SK-N-SH treated with all-trans-retinoic acid at 6 μM for 48 hours (cell line): ENCODE data around the gene SGK2.

ENCODE experiments used
- ATAC-seq: fragments of 200-7000 bp; cut with Tn5 transposase; 3 replicates; pipeline ENCODE4 v1.9.1; 2020; ENCODE audit warnings: mild to moderate bottlenecking, moderate library complexity
- ARNTL ChIP-seq: fragments of 450-650 bp; formaldehyde crosslinking; IDR thresholded peaks from 2 replicates; pipeline ENCODE4 v1.5.0; 2020; ENCODE audit warnings: low read depth, mild to moderate bottlenecking, moderate library complexity, borderline replicate concordance
- BACH2 ChIP-seq: fragments of 250-450 bp; sonication (Bioruptor Pico); IDR thresholded peaks from 2 replicates; pipeline ENCODE4 v1.9.0; 2021; ENCODE audit warnings: mild to moderate bottlenecking, borderline replicate concordance
- CREB5 ChIP-seq: fragments of 250-450 bp; sonication (Bioruptor Pico); IDR thresholded peaks from 2 replicates; pipeline ENCODE4 v1.5.1; 2020; ENCODE audit warnings: low read depth, mild to moderate bottlenecking, moderate library complexity
- CSDC2 ChIP-seq: fragments of 250-450 bp; sonication (Bioruptor Pico); IDR thresholded peaks from 2 replicates; pipeline ENCODE4 v1.5.0; 2020; ENCODE audit warnings: mild to moderate bottlenecking, moderate library complexity
- CSRNP3 ChIP-seq: fragments of 250-450 bp; sonication (Bioruptor Pico); IDR thresholded peaks from 2 replicates; pipeline ENCODE4 v1.5.1; 2021; ENCODE audit warnings: mild to moderate bottlenecking, moderate library complexity
- ESRRG ChIP-seq: fragments of 250-450 bp; sonication (Bioruptor Pico); IDR thresholded peaks from 2 replicates; pipeline ENCODE4 v1.6.1; 2021; ENCODE audit warnings: mild to moderate bottlenecking
- GLIS3 ChIP-seq: fragments of 250-450 bp; sonication (Bioruptor Pico); IDR thresholded peaks from 2 replicates; pipeline ENCODE4 v1.5.0; 2020; ENCODE audit warnings: mild to moderate bottlenecking, moderate library complexity
- ISL1 ChIP-seq: fragments of 250-450 bp; sonication (Bioruptor Pico); IDR thresholded peaks from 2 replicates; pipeline ENCODE4 v2.1.2; 2022; ENCODE audit warnings: mild to moderate bottlenecking, moderate library complexity
- OSR1 ChIP-seq: fragments of 250-450 bp; sonication (Bioruptor Pico); IDR thresholded peaks from 2 replicates; pipeline ENCODE4 v1.8.0; 2022; ENCODE audit warnings: moderate library complexity, mild to moderate bottlenecking, inconsistent platforms
- PATZ1 ChIP-seq: fragments of 250-450 bp; sonication (Bioruptor Pico); IDR thresholded peaks from 2 replicates; pipeline ENCODE4 v1.8.0; 2020; ENCODE audit warnings: mild to moderate bottlenecking, moderate library complexity, borderline replicate concordance
- POU6F1 ChIP-seq: fragments of 250-450 bp; sonication (Bioruptor Pico); IDR thresholded peaks from 2 replicates; pipeline ENCODE4 v1.8.0; 2021; ENCODE audit warnings: low read depth, mild to moderate bottlenecking, moderate library complexity, borderline replicate concordance
- PPARA ChIP-seq: fragments of 250-450 bp; sonication (Bioruptor Pico); IDR thresholded peaks from 2 replicates; pipeline ENCODE4 v1.5.0; 2020; ENCODE audit warnings: mild to moderate bottlenecking, borderline replicate concordance
- RARB ChIP-seq: fragments of 250-450 bp; sonication (Bioruptor Pico); IDR thresholded peaks from 2 replicates; pipeline ENCODE4 v1.8.0; 2021; ENCODE audit warnings: mild to moderate bottlenecking, moderate library complexity
- TCF4 ChIP-seq: fragments of 250-450 bp; sonication (Bioruptor Pico); IDR thresholded peaks from 2 replicates; pipeline ENCODE4 v1.8.0; 2021; ENCODE audit warnings: mild to moderate bottlenecking, moderate library complexity, borderline replicate concordance
- TOX ChIP-seq: fragments of 250-450 bp; sonication (Bioruptor Pico); IDR thresholded peaks from 2 replicates; pipeline ENCODE4 v1.8.0; 2021; ENCODE audit warnings: mild to moderate bottlenecking, moderate library complexity, borderline replicate concordance
- TSHZ2 ChIP-seq: fragments of 250-450 bp; sonication (Bioruptor Pico); IDR thresholded peaks from 2 replicates; pipeline ENCODE4 v1.5.0; 2020; ENCODE audit warnings: mild to moderate bottlenecking, moderate library complexity
- ZC3H10 ChIP-seq: fragments of 250-450 bp; sonication (Bioruptor Pico); IDR thresholded peaks from 2 replicates; pipeline ENCODE4 v1.5.1; 2021; ENCODE audit warnings: mild to moderate bottlenecking, moderate library complexity
- ZFP30 ChIP-seq: fragments of 450-650 bp; formaldehyde crosslinking; IDR thresholded peaks from 2 replicates; pipeline ENCODE4 v1.5.0; 2022; ENCODE audit warnings: mild to moderate bottlenecking, moderate library complexity
- ZNF565 ChIP-seq: fragments of 450-650 bp; formaldehyde crosslinking; conservative IDR thresholded peaks from 2 replicates; pipeline ENCODE4 v1.5.0; 2020; ENCODE audit warnings: low read depth, mild to moderate bottlenecking, moderate library complexity
- ZNF70 ChIP-seq: fragments of 450-650 bp; formaldehyde crosslinking; IDR thresholded peaks from 2 replicates; pipeline ENCODE4 v1.5.0; 2020; ENCODE audit warnings: mild to moderate bottlenecking, moderate library complexity
- ZNF8 ChIP-seq: fragments of 450-650 bp; formaldehyde crosslinking; IDR thresholded peaks from 2 replicates; pipeline ENCODE4 v1.5.0; 2020; ENCODE audit warnings: mild to moderate bottlenecking, moderate library complexity

SGK2 gene

GRCh38 chr20:43539975-43540672 lies 18.7 kb upstream of the SGK2 start:
- TF ChIP-seq PATZ1 (CRISPR knock-in tag) = no peak
- no peak for ATAC-seq

GRCh38 chr20:43540673-43541060 lies 18.2 kb upstream of the SGK2 start:
- no peak for TF ChIP-seq OSR1 (CRISPR knock-in tag)
- TF ChIP-seq POU6F1 = no peak
- no peak for TF ChIP-seq CREB5 (CRISPR knock-in tag)
- ATAC-seq = peak; percentile 10

- TF ChIP-seq ISL1 (CRISPR knock-in tag) = peak; percentile 60
- no peak for TF ChIP-seq ZNF565 (CRISPR knock-in tag)
- no peak for TF ChIP-seq ZNF8 (CRISPR knock-in tag)
- no peak for TF ChIP-seq ZFP30 (CRISPR knock-in tag)
- TF ChIP-seq TSHZ2 (CRISPR knock-in tag) = no peak
- ATAC-seq = peak; percentile 66
Measured at GRCh38 chr20:43541214-43541613, 17.6 kb upstream of the SGK2 start.

- no peak for ATAC-seq
- TF ChIP-seq ZFP30 (CRISPR knock-in tag) = no peak
- TF ChIP-seq CSDC2 (CRISPR knock-in tag) = no peak
- TF ChIP-seq BACH2 = no peak
- no peak for TF ChIP-seq ARNTL (CRISPR knock-in tag)
- TF ChIP-seq ZNF70 = no peak
- no peak for TF ChIP-seq TOX (CRISPR knock-in tag)
- TF ChIP-seq PPARA (CRISPR knock-in tag) = no peak
- no peak for TF ChIP-seq ESRRG (CRISPR knock-in tag)
- TF ChIP-seq POU6F1 = no peak
- no peak for TF ChIP-seq ZC3H10 (CRISPR knock-in tag)
- no peak for TF ChIP-seq TSHZ2 (CRISPR knock-in tag)
- no peak for TF ChIP-seq GLIS3 (CRISPR knock-in tag)
- TF ChIP-seq ZNF565 (CRISPR knock-in tag) = no peak
- no peak for TF ChIP-seq CSRNP3 (CRISPR knock-in tag)
- TF ChIP-seq RARB (CRISPR knock-in tag) = no peak
- no peak for TF ChIP-seq CREB5 (CRISPR knock-in tag)
- no peak for TF ChIP-seq TCF4 (CRISPR knock-in tag)
Measured at GRCh38 chr20:43542161-43542560, 16.7 kb upstream of the SGK2 start.
